IPS-11a (cell line): ENCODE measurements around the gene PARD3B.

Experiments used
- H3K4me3 ChIP-seq: one replicate; pipeline ENCODE4 v1.5.1; 2013; ENCODE audit warnings: low read depth, low read length, control low read depth

PARD3B gene

GRCh38 chr2:205041472-205042130 is 496.3 kb downstream of the PARD3B start:
- H3K4me3 ChIP-seq = no peak overlapping the region

DNA sequence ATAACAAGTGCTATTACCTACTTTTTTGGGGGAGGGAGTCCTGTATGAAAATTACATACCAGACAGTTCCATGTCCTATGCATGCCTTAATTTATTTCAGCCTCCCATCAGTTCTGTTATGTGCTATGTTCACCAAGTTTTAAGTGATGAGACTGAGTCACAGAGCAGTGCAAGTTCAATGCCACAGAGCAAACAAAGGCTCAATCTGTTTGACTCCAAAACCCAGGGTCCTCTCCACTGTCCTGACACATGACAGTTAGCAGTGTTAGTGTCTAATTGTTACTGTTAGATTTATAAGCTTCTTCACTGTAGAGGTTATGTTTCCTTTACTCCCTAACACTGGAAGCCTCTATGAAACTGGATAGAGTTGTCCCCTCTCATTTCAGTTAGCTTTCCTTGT is 498.0 kb downstream of the PARD3B start:
- H3K4me3 ChIP-seq = no peak overlapping the region

GRCh38 chr2:205045706-205046105 is 500.4 kb downstream of the PARD3B start:
- no peak overlapping the region for H3K4me3 ChIP-seq

GRCh38 chr2:205047273-205047839 is 502.1 kb downstream of the PARD3B start:
- no peak overlapping the region for H3K4me3 ChIP-seq

- no peak overlapping the region for H3K4me3 ChIP-seq
Observed at GRCh38 chr2:205051417-205051816, 506.1 kb downstream of the PARD3B start.

DNA sequence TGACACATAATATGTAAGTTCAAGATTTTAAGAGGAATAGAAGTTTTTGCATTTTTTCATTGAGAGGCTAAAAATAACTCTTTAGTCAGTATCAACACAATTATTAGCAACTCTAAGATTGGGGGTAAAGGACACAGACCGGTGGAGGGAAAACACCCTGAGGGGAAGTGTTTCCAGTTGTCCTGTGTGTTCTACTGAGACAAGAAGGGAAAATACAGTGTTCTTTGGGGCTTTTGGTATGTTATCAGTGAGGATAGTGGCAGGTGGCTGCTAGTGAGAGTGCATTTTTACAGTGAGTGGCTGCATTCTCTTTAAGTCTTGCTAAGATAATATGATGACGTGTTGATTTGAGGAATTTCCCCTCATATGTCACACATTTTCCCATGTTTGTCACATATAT is 507.5 kb downstream of the PARD3B start:
- H3K4me3 ChIP-seq = no peak overlapping the region

DNA sequence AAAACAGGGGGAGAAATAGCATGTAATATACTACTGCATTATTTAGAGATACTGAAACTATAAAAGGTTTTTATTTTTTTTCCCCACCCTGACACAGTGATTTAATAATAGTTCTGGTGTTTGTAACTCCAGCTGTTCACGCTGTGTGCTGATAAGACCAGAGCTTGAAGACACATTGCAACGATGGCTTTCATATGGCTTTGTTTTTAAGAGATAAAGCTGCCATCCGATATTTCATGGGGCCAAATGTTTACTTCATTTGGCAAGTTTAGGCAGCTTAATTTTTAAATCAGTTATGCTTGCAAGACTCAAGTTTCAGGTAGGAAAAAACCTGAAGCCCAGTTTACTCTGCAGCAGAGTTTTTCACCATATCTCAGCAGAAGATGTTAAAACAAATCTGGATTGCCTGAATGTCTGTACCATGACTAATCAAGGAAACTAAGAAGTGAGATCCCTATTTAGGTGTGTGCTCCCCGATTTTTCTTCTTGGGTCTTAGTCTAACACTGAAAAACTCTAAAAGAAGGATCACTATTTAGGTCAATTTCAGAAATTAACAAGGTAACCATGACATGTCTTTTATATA is 508.6 kb downstream of the PARD3B start:
- no peak overlapping the region for H3K4me3 ChIP-seq

- H3K4me3 ChIP-seq = no peak overlapping the region
Observed at GRCh38 chr2:205054789-205055188, 509.5 kb downstream of the PARD3B start.

DNA sequence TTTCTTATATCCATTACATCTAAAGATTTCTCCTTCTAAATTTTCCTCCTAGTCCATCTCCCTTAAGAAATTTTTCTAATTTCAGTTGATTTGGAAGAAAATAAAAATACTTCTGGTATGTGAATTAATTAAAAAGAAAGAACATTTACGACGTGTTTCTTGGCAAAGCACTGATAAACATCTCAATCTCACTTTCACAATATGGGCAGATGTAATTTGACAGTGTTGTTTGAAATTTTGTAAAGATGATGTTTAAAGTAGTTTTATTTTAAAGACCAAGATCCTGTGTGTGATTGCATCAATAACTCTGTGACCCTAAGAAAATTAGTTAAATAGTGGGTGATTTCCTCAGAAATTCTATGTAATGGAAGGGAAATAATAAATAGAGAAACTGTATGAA is 510.0 kb downstream of the PARD3B start:
- H3K4me3 ChIP-seq = no peak overlapping the region

- no peak overlapping the region for H3K4me3 ChIP-seq
Observed at GRCh38 chr2:205056151-205056561, 510.9 kb downstream of the PARD3B start.

GRCh38 chr2:205058409-205058808 is 513.1 kb downstream of the PARD3B start:
- no peak overlapping the region for H3K4me3 ChIP-seq

- no peak overlapping the region for H3K4me3 ChIP-seq
Observed at GRCh38 chr2:205060269-205060668, 515.0 kb downstream of the PARD3B start.

GRCh38 chr2:205066081-205066480 is 520.8 kb downstream of the PARD3B start:
- H3K4me3 ChIP-seq = no peak overlapping the region

DNA sequence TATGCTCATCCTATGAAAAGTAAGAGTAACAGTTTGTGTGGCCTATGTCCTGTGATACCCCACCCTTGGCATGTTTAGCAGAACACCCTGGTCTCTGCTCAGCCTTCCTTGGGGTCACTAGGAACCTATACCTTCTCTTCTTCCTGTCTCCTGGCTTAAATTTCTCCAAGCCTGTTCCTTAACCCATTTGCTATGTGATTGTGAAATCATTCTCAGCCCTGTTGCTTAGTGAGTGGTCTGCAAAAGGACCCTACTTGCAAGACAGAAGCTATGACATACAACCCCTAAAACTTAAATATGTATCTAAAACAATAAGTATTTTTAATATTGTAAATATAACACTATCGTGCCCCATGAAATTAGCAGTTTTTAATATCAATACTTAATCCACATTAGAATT is 524.7 kb downstream of the PARD3B start:
- H3K4me3 ChIP-seq = no peak overlapping the region

GRCh38 chr2:205070889-205071288 is 525.6 kb downstream of the PARD3B start:
- H3K4me3 ChIP-seq = no peak overlapping the region

- no peak overlapping the region for H3K4me3 ChIP-seq
Observed at GRCh38 chr2:205073433-205074020, 528.3 kb downstream of the PARD3B start.

GRCh38 chr2:205076405-205076804 is 531.1 kb downstream of the PARD3B start:
- no peak overlapping the region for H3K4me3 ChIP-seq

DNA sequence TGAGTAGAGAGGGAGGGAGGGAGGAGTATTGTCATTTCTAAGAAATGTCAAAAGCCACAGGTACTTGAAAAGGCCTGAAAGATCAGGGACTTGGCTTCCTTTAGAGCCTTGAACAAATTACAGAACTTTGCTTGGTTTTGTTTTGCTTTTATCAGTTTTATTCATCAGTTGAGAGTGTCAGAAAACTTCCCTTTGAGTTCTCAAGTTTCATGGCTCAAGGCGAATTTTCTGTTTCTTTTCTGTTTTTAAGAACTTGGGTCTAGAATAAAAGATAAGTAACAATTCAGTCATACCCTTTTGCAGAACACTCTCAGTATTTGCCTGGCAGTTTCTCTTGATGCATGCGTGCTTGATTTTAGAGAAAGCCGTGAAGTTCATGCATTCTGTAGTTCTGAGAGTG is 531.9 kb downstream of the PARD3B start:
- H3K4me3 ChIP-seq = no peak overlapping the region

GRCh38 chr2:205078762-205079161 is 533.5 kb downstream of the PARD3B start:
- H3K4me3 ChIP-seq = no peak overlapping the region

DNA sequence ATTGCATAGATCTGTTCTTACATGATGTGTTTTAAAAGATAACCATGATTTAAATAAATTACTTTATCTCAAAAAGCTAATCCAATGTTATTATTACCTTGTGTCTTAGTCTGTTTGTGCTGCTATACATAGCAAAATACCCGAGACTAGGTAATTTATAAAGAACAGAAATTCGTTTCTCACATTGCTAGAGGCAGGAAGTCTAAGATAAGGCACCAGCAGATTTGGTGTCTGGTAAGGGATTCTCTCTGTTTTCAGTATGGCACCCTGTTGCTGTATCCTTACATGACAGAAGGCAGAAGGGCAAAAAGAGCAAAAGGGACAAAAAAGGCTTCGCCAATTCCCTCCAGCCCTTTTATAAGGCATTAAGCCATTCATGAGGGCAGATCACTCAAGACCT is 533.9 kb downstream of the PARD3B start:
- no peak overlapping the region for H3K4me3 ChIP-seq

GRCh38 chr2:205086662-205087061 is 541.4 kb downstream of the PARD3B start:
- no peak overlapping the region for H3K4me3 ChIP-seq

- no peak overlapping the region for H3K4me3 ChIP-seq
Observed at GRCh38 chr2:205087862-205088261, 542.6 kb downstream of the PARD3B start.
